Psoas muscle (tissue), 8 donors: ENCODE measurements around the gene PP2D1. TPM values are rescaled to one million over a fixed set of nuclear protein-coding genes. Genes with fewer than 3 reads are reported as not detected.

ENCODE experiments used
- ATAC-seq, 4 donors: fragments of 200-7000 bp; cut with Tn5 transposase; one replicate each; pipeline ENCODE4 v1.9.1; 2020; ENCODE audit warnings: moderate library complexity in 3 of 4, mild to moderate bottlenecking in 2 of 4
- DNase-seq, 2 donors: peaks; one replicate each; pipeline ENCODE4 v3.0.0-alpha.2; 2020
- H3K27ac ChIP-seq: fragments of 200-600 bp; one replicate; pipeline ENCODE4 v1.8.0; 2022
- H3K27me3 ChIP-seq, 3 donors: fragments of 200-600 bp in 1 of 3; one replicate each; pipeline versions ENCODE4 v1.6.1 to v1.8.0; 2013 to 2022; ENCODE audit warnings: low read length in 2 of 3, mild to moderate bottlenecking in 2 of 3, moderate library complexity in 1 of 3; ENCODE audit not compliant: insufficient read depth in 3 of 3
- H3K36me3 ChIP-seq, 2 donors: fragments of 200-600 bp in 1 of 2; one replicate each; pipeline versions ENCODE4 v1.6.1 to v1.8.0; 2013 to 2022; ENCODE audit warnings: low read depth in 1 of 2, mild to moderate bottlenecking in 1 of 2, moderate library complexity in 1 of 2; ENCODE audit not compliant: insufficient read depth in 1 of 2
- H3K4me1 ChIP-seq: fragments of 200-600 bp; one replicate; pipeline ENCODE4 v1.8.0; 2022
- H3K4me3 ChIP-seq: fragments of 200-600 bp; one replicate; pipeline ENCODE4 v1.8.0; 2022; ENCODE audit warnings: mild to moderate bottlenecking
- H3K9me3 ChIP-seq: fragments of 200-600 bp; one replicate; pipeline ENCODE4 v1.8.0; 2022
- CTCF ChIP-seq: fragments of 200-600 bp; IDR thresholded peaks from one replicate; pipeline ENCODE4 v1.8.0; 2022; ENCODE audit warnings: antibody characterized with exemption
- WGBS, 3 donors: extraction: QIAGEN DNeasy Blood & Tissue Kit; methylation state at CpG; one replicate each; pipeline versions ENCODE4 v1.1.6 to v1.1.7; 2013; 5-methylcytosine and 5-hydroxymethylcytosine counted together
- intact Hi-C, 2 donors: fragments of 100-400 bp; cut with DNase I; formaldehyde crosslinking; loops; one replicate each; pipeline versions ENCODE4 v1.11.0 to v1.14.2; 2022
- long read RNA-seq, 2 donors: library from polyadenylated mRNA; unstranded; transcript quantifications; one replicate each; pipeline ENCODE4 v2.0.0, GENCODE V29; 2021
- polyA plus RNA-seq, 3 donors: library from polyadenylated mRNA; stranded (reverse); fragments of 200-250 nt; gene quantifications; one replicate each; pipeline ENCODE4 v1.2.3, GENCODE V29; 2013
- total RNA-seq, 4 donors: library from RNA; stranded (reverse); fragmentation: NEBNext Ultra II Directional in 2 of 4; extraction: Animal tissue kit (Norgen Biotek cat#: 25700) in 2 of 4; gene quantifications; one replicate each; pipeline versions ENCODE4 v1.2.1 to v1.2.4, GENCODE V29; 2021 to 2023
- donor health status: healthy with polysubstance abuse.
- donor health status: DM: no; HTN: no; CAD: no; lungs with moderate emphysema.
- donor health status: Bipolar disorder and iron deficiency.
- donor health status: healthy.
- donor health status: DM: yes; HTN: yes; CAD: no.
- donor health status: DM: no; HTN: no; CAD: no.
- donor health status: DM: no; HTN: no; CAD: no.
- donor health status: DM: yes; HTN: yes; CAD: no.

The PP2D1 gene
- total RNA-seq (not detected), polyA plus RNA-seq (not detected)
- long read RNA-seq, donor 1: 0 reads
- long read RNA-seq, donor 2: 0 reads

GRCh38 chr3:20012164-20012563 is at the start of gene PP2D1:
PP2D1 (minus strand) TSS chr3:20012264; CDS start chr3:20012072, 192 bp downstream.
- H3K27me3 ChIP-seq: no peaks in the 10 kb centered on the region
- intact Hi-C loops: no loop called here
- no peaks in the 10 kb centered on the region for H3K9me3 ChIP-seq
- no peaks in the 10 kb centered on the region for H3K36me3 ChIP-seq
- DNase-seq: no peak
- 81 to 92% (median 90%) methylated on average over 4 of the region's 4 CpGs for WGBS, 3 donors
- no peak within 1 kb of the TSS for H3K27ac ChIP-seq
- TF ChIP-seq CTCF: no peak
- H3K4me3 ChIP-seq: no peak within 1 kb of the TSS
- ATAC-seq: no peak
- no peaks in the 10 kb centered on the region for H3K4me1 ChIP-seq

- Histone ChIP-seq H3K27me3 (no peaks in the 10 kb centered on the region), H3K27ac (peak overlapping the region; percentile 32), H3K36me3 (no peaks in the 10 kb centered on the region), H3K4me3 (peak overlapping the region; percentile 20), H3K9me3 (no peaks in the 10 kb centered on the region), H3K4me1 (peaks cover 57% of the 10 kb centered on the region)
- ATAC-seq (peak in 3 of 4 donors; percentile 51 to 65 (median 64)), DNase-seq (no peak)
- TF ChIP-seq CTCF: no peak
- WGBS, 3 donors: 63 to 74% (median 68%) methylated on average over 4 of the region's 4 CpGs
- intact Hi-C loops: no loop called here
Observed at GRCh38 chr3:20060974-20061685, 49.1 kb upstream of the PP2D1 start.

GRCh38 chr3:20059929-20060328 is 47.9 kb upstream of the PP2D1 start:
- H3K27ac ChIP-seq: no peak overlapping the region
- no peaks in the 10 kb centered on the region for H3K36me3 ChIP-seq
- H3K27me3 ChIP-seq: no peaks in the 10 kb centered on the region
- no peaks in the 10 kb centered on the region for H3K9me3 ChIP-seq
- DNase-seq (no peak), ATAC-seq (no peak)
- peaks cover 57% of the 10 kb centered on the region for H3K4me1 ChIP-seq
- H3K4me3 ChIP-seq: no peak overlapping the region
- no peak for TF ChIP-seq CTCF
- 97 to 100% (median 98%) methylated on average over 3 of the region's 3 CpGs for WGBS, 3 donors
- intact Hi-C loops: no loop called here

GRCh38 chr3:20057612-20058180 is 45.6 kb upstream of the PP2D1 start:
- intact Hi-C loops: loop anchor here in 1 of 2 donors (2.0 kb wide), 1 partner anchor 17 kb away; the partner anchor contains the start of gene KAT2B
- TF ChIP-seq CTCF: no peak
- Histone ChIP-seq H3K4me1 (peaks cover 57% of the 10 kb centered on the region), H3K27ac (peak overlapping the region; percentile 84), H3K4me3 (no peak overlapping the region), H3K9me3 (no peaks in the 10 kb centered on the region), H3K36me3 (no peaks in the 10 kb centered on the region), H3K27me3 (no peaks in the 10 kb centered on the region)
- WGBS, 3 donors: 10 to 16% (median 12%) methylated on average over 2 of the region's 2 CpGs
- ATAC-seq (no peak), DNase-seq (no peak)
